Activated naive CD4-positive, alpha-beta T cell treated with anti-CD3 and anti-CD28 coated beads for 36 hours (primary cell): ENCODE results near the gene TRIM63. TPM values are rescaled to one million over a fixed set of nuclear protein-coding genes. Genes with fewer than 3 reads are reported as not detected.

Experiments
- CTCF ChIA-PET: fragments of 350-600 bp; sonication (Branson Sonifier 250); formaldehyde crosslinking; loops from one replicate; lab custom pipeline; 2021; ENCODE audit warnings: antibody characterized with exemption; lab: Charles Lee
- DNase-seq: peaks from one replicate; pipeline ENCODE4 v3.0.0-alpha.2; 2020
- H3K27ac Mint-ChIP-seq: one replicate; pipeline ENCODE4 v1.8.0; 2021; ENCODE audit warnings: mild to moderate bottlenecking, mixed read lengths
- H3K27me3 Mint-ChIP-seq: one replicate; pipeline ENCODE4 v1.8.0; 2021; ENCODE audit warnings: low read depth, mixed read lengths
- H3K36me3 Mint-ChIP-seq: one replicate; pipeline ENCODE4 v1.8.0; 2021; ENCODE audit warnings: low read depth, mixed read lengths
- H3K4me1 Mint-ChIP-seq: one replicate; pipeline ENCODE4 v1.8.0; 2021; ENCODE audit warnings: low read depth, mixed read lengths
- H3K4me3 Mint-ChIP-seq: one replicate; pipeline ENCODE4 v1.8.0; 2021; ENCODE audit warnings: mild to moderate bottlenecking, moderate library complexity, mixed read lengths
- H3K9me3 Mint-ChIP-seq: one replicate; pipeline ENCODE4 v1.8.0; 2021; ENCODE audit warnings: mixed read lengths
- intact Hi-C: fragments of 100-400 bp; cut with micrococcal nuclease; formaldehyde crosslinking; loops from one replicate; pipeline ENCODE4 v1.15.1; 2023
- total RNA-seq, 2 experiments: library from RNA; stranded (reverse); gene quantifications; one replicate each; pipeline ENCODE4 v1.2.3, GENCODE V29; 2021

Gene TRIM63
- total RNA-seq, 2 experiments from 2014 or later, result 0.33 to 0.40 TPM

- intact Hi-C loops, result no loop called here
- Mint-ChIP-seq H3K27ac (no peak overlapping the region), H3K36me3 (no peaks in the 10 kb centered on the region), H3K27me3 (no peaks in the 10 kb centered on the region), H3K4me1 (peaks cover 2% of the 10 kb centered on the region), H3K9me3 (no peaks in the 10 kb centered on the region), H3K4me3 (no peak overlapping the region)
- no peak for DNase-seq
- CTCF ChIA-PET, result no interaction called here
These were observed 38.9 kb downstream of the TRIM63 start for GRCh38 chr1:26028490-26028980.

- Mint-ChIP-seq H3K36me3 (no peaks in the 10 kb centered on the region), H3K4me1 (peaks cover 2% of the 10 kb centered on the region), H3K9me3 (no peaks in the 10 kb centered on the region), H3K27me3 (no peaks in the 10 kb centered on the region), H3K4me3 (no peak overlapping the region), H3K27ac (no peak overlapping the region)
- intact Hi-C loops, result no loop called here
- CTCF ChIA-PET, result interaction anchor here (1.1 kb wide), 1 partner anchor 9 kb away, joined by 5 read pairs; no protein-coding TSS in a partner anchor
- peak; percentile 23 for DNase-seq
These were observed 39.5 kb downstream of the TRIM63 start for GRCh38 chr1:26027716-26028489.

- Mint-ChIP-seq H3K27me3 (no peaks in the 10 kb centered on the region), H3K9me3 (no peaks in the 10 kb centered on the region), H3K4me1 (peaks cover 2% of the 10 kb centered on the region), H3K4me3 (no peak overlapping the region), H3K27ac (no peak overlapping the region), H3K36me3 (no peaks in the 10 kb centered on the region)
- intact Hi-C loops, result no loop called here
- CTCF ChIA-PET, result no interaction called here
- no peak for DNase-seq
These were observed 41.9 kb downstream of the TRIM63 start for GRCh38 chr1:26025517-26025916.

- Mint-ChIP-seq H3K27me3 (no peaks in the 10 kb centered on the region), H3K27ac (no peak overlapping the region), H3K9me3 (no peaks in the 10 kb centered on the region), H3K36me3 (no peaks in the 10 kb centered on the region), H3K4me3 (no peak overlapping the region), H3K4me1 (peaks cover 2% of the 10 kb centered on the region)
- CTCF ChIA-PET, result no interaction called here
- DNase-seq, result no peak
- intact Hi-C loops, result no loop called here
These were observed 42.4 kb downstream of the TRIM63 start for GRCh38 chr1:26025060-26025459.

GRCh38 chr1:26023826-26024225 lies 43.6 kb downstream of the TRIM63 start:
- DNase-seq, result no peak
- Mint-ChIP-seq H3K9me3 (no peaks in the 10 kb centered on the region), H3K36me3 (no peaks in the 10 kb centered on the region), H3K4me1 (peaks cover 2% of the 10 kb centered on the region), H3K27ac (no peak overlapping the region), H3K4me3 (no peak overlapping the region), H3K27me3 (no peaks in the 10 kb centered on the region)
- intact Hi-C loops, result no loop called here
- CTCF ChIA-PET, result no interaction called here

- no peaks in the 10 kb centered on the region for H3K36me3 Mint-ChIP-seq
- intact Hi-C loops, result no loop called here
These were observed 44.4 kb downstream of the TRIM63 start for GRCh38 chr1:26023009-26023408.

GRCh38 chr1:26022404-26022779 lies 45.0 kb downstream of the TRIM63 start:
- intact Hi-C loops, result no loop called here
- DNase-seq, result no peak
- Mint-ChIP-seq H3K9me3 (no peaks in the 10 kb centered on the region), H3K27me3 (no peaks in the 10 kb centered on the region), H3K36me3 (no peaks in the 10 kb centered on the region), H3K27ac (no peak overlapping the region), H3K4me1 (peaks cover 2% of the 10 kb centered on the region), H3K4me3 (no peak overlapping the region)
- CTCF ChIA-PET, result no interaction called here

More at GRCh38 chr1:26023009-26023408, 44.4 kb downstream of the TRIM63 start:
- CTCF ChIA-PET, result no interaction called here
- DNase-seq, result no peak
- no peak overlapping the region for H3K4me3 Mint-ChIP-seq
- no peaks in the 10 kb centered on the region for H3K27me3 Mint-ChIP-seq
- H3K4me1 Mint-ChIP-seq, result peaks cover 2% of the 10 kb centered on the region
- no peaks in the 10 kb centered on the region for H3K9me3 Mint-ChIP-seq
- H3K27ac Mint-ChIP-seq, result no peak overlapping the region

GRCh38 chr1:26021647-26022403 lies 45.6 kb downstream of the TRIM63 start, which contains the start of gene EXTL1:
Gene EXTL1, plus strand, starts transcription at chr1:26021775. Its CDS starts 872 bp downstream, at chr1:26022647.
- intact Hi-C loops, result no loop called here
- no peak for DNase-seq
- Mint-ChIP-seq H3K4me1 (no peaks in the 10 kb centered on the region), H3K9me3 (no peaks in the 10 kb centered on the region), H3K27me3 (no peaks in the 10 kb centered on the region), H3K27ac (no peak within 1 kb of the TSS), H3K36me3 (no peaks in the 10 kb centered on the region), H3K4me3 (no peak within 1 kb of the TSS)
- CTCF ChIA-PET, result interaction anchor here (0.6 kb wide), 1 partner anchor 12 kb away, joined by 3 read pairs; no protein-coding TSS in a partner anchor

- Mint-ChIP-seq H3K4me1 (no peaks in the 10 kb centered on the region), H3K4me3 (no peak overlapping the region), H3K27me3 (no peaks in the 10 kb centered on the region), H3K27ac (no peak overlapping the region), H3K9me3 (no peaks in the 10 kb centered on the region), H3K36me3 (no peaks in the 10 kb centered on the region)
- CTCF ChIA-PET, result interaction anchor here (1.2 kb wide), 1 partner anchor 33 kb away, joined by 3 read pairs; no protein-coding TSS in a partner anchor
- intact Hi-C loops, result no loop called here
- no peak for DNase-seq
These were observed 46.3 kb downstream of the TRIM63 start for GRCh38 chr1:26020941-26021646.

- Mint-ChIP-seq H3K27me3 (no peaks in the 10 kb centered on the region), H3K36me3 (no peaks in the 10 kb centered on the region), H3K4me3 (no peak overlapping the region), H3K27ac (no peak overlapping the region), H3K9me3 (no peaks in the 10 kb centered on the region), H3K4me1 (no peaks in the 10 kb centered on the region)
- CTCF ChIA-PET, result interaction anchor here (1.0 to 1.2 kb wide), 2 partner anchors 23 to 34 kb away, joined by 3 to 4 read pairs; partner anchors contain the start of gene PAFAH2
- intact Hi-C loops, result no loop called here
- no peak for DNase-seq
These were observed 47.1 kb downstream of the TRIM63 start for GRCh38 chr1:26020330-26020768.

- Mint-ChIP-seq H3K4me3 (no peak overlapping the region), H3K27me3 (no peaks in the 10 kb centered on the region)
- no peak for DNase-seq
These were observed 47.7 kb downstream of the TRIM63 start for GRCh38 chr1:26019641-26020315.

More at GRCh38 chr1:26019641-26020315, 47.7 kb downstream of the TRIM63 start:
- CTCF ChIA-PET, result interaction anchor here (1.0 to 1.2 kb wide), 2 partner anchors 22 to 35 kb away, joined by 3 to 4 read pairs; partner anchors contain the start of gene PAFAH2
- intact Hi-C loops, result no loop called here
- Mint-ChIP-seq H3K27ac (no peak overlapping the region), H3K36me3 (no peaks in the 10 kb centered on the region), H3K4me1 (no peaks in the 10 kb centered on the region), H3K9me3 (no peaks in the 10 kb centered on the region)
